Measurements from ENCODE around the gene CREB5.

- TF ChIP-seq, protein P1, sequence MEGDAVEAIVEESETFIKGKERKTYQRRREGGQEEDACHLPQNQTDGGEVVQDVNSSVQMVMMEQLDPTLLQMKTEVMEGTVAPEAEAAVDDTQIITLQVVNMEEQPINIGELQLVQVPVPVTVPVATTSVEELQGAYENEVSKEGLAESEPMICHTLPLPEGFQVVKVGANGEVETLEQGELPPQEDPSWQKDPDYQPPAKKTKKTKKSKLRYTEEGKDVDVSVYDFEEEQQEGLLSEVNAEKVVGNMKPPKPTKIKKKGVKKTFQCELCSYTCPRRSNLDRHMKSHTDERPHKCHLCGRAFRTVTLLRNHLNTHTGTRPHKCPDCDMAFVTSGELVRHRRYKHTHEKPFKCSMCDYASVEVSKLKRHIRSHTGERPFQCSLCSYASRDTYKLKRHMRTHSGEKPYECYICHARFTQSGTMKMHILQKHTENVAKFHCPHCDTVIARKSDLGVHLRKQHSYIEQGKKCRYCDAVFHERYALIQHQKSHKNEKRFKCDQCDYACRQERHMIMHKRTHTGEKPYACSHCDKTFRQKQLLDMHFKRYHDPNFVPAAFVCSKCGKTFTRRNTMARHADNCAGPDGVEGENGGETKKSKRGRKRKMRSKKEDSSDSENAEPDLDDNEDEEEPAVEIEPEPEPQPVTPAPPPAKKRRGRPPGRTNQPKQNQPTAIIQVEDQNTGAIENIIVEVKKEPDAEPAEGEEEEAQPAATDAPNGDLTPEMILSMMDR (IDR thresholded peaks at IDR 0.05) = no peak
- TF ChIP-seq POLR2A (IDR thresholded peaks at IDR 0.05) = no peak
- no peak for TF ChIP-seq POLR2AphosphoS5 (IDR thresholded peaks at IDR 0.05)
Observed at GRCh38 chr7:28505867-28506266, 93.5 kb downstream of the CREB5 start.
